Measurements from ENCODE around the gene PIWIL4.

PIWIL4 gene

DNA sequence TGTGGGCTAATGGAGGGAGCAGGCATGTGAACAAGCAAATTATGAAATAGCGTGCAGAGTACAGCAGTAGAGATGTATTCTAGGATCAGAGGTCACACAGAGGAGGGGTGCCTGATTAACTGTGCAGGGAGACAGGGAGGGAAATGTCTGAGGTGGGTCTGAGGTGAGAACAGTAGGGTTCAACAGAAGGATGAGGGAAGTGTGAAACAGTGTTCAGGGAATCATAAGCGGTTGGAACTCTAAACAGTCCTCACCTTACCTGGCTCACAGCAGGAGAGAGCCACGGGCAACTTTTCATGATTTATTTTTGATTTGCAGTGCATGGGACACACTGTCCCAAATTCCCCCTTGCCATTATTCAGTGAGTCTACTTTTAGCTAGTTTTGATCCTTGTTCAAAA lies 90.5 kb downstream of the PIWIL4 start:
- TF ChIP-seq, protein P1, sequence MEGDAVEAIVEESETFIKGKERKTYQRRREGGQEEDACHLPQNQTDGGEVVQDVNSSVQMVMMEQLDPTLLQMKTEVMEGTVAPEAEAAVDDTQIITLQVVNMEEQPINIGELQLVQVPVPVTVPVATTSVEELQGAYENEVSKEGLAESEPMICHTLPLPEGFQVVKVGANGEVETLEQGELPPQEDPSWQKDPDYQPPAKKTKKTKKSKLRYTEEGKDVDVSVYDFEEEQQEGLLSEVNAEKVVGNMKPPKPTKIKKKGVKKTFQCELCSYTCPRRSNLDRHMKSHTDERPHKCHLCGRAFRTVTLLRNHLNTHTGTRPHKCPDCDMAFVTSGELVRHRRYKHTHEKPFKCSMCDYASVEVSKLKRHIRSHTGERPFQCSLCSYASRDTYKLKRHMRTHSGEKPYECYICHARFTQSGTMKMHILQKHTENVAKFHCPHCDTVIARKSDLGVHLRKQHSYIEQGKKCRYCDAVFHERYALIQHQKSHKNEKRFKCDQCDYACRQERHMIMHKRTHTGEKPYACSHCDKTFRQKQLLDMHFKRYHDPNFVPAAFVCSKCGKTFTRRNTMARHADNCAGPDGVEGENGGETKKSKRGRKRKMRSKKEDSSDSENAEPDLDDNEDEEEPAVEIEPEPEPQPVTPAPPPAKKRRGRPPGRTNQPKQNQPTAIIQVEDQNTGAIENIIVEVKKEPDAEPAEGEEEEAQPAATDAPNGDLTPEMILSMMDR (IDR thresholded peaks at IDR 0.05), result no peak

DNA sequence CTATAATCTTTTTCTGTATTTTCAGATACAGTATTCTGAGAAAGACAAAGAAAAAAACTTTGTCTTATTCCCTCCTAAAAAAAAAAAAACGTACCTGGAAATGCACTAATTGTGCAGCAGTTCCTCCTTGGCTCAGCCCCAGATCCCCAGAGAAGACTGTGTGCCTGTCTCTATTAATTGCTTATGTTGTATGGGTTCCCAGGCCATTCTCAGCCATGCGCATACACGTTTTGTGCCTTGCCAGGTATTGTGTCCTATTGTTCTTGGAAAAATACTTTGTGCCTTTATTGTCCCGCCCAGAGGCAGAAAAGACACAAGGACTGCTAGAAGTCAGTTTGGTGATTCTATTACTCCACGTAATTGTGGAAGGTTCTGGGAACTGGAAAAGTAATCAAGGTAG lies 91.2 kb downstream of the PIWIL4 start:
- TF ChIP-seq, protein P1 (IDR thresholded peaks at IDR 0.05), result no peak

DNA sequence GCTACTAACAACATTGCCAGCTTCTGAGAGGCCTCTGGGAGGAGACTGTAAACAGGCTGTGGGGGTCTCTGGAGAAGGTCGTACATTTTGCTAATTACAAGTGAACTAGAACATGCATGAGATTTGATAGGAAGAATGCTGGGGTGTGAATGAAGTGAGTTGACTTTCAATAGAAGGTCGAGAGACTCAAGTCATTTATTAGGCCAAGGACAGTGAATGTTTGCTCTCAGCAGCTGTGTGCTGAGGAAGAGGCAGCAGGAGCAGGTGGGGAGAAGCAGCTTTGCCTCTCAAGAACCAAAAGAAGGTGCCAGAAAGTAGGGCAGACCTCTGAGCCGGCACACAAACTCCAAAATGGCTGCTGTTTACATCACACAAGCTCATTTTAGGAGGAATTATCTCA lies 91.7 kb downstream of the PIWIL4 start:
- TF ChIP-seq, protein P1 (IDR thresholded peaks at IDR 0.05), result no peak

DNA sequence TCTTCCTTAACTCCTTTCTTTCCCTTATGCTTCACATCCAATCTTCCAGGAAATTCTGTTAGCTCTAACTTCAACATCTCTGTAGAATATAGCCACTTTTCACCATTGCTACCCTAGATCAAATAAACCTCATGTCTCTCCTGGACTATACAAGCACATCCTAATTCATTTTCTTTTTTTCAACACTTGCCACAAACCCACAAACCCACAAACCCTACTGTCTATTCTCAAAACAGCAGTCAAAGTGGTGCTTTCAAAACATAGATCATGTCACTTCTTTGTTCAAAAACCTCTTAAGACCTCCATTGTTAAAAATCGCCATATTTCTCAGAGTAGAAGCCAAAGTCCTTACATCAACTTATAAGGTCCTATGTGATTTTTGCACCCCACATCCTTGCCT lies 94.3 kb downstream of the PIWIL4 start:
- TF ChIP-seq, protein P1 (IDR thresholded peaks at IDR 0.05), result no peak

DNA sequence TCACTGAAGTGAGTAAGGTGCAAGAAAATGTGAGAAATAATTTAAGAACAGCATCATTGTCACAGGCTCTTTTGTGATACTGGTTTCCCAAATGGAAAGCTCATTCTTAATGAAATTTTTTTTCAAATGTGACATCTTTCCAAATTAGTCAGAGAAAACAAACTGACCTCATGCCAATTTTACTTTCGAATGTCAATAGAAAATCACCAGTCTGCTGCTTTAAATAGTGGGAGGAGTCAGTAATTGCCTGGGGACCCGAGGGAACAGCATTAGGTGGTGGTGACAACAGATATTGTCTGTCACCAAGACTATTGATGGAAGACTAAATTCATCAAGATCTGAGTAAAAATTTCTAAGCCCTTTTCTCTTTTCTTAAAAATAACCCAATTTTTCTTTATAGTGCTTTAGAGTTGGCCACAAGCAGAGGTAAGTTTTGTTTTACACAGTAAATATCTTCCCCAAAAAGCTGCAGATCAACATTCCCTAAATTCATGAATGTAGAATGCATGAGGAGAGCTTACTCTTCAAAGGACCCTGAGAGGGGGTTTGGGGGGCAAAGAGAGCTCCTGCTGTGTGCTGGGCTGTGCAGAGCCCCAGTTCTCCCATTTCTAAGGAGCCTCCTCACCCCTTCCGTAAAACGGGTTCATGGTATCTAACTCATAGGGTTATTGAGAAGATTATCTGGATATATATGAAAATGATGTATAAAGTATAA lies 95.1 kb downstream of the PIWIL4 start:
- TF ChIP-seq, protein P1 (IDR thresholded peaks at IDR 0.05), result no peak

DNA sequence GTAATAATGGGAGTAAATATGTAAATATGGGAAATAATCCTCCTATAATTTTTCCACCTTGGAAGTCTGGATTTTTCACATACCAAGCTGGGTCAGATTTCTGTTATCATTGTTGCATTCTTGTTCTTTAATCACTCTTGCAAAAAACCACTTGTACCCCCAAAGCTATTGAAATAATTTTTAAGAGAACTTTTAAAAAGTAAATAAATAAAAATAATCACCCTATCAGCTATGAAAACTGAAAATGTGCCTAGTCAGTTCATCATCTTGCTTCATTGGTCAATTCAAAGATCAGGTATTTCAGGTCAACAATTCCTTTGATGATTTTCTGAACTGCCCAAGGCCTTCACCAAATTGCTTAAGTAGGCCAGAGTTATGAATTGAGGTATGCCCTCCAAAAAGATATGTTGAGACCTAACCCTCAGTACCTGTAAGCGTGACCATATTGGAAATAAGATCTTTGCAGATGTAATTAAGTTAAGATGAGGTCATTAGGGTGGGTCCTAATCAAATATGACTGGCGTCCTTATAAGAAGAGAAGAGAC lies 95.8 kb downstream of the PIWIL4 start:
- TF ChIP-seq, protein P1 (IDR thresholded peaks at IDR 0.05), result no peak

DNA sequence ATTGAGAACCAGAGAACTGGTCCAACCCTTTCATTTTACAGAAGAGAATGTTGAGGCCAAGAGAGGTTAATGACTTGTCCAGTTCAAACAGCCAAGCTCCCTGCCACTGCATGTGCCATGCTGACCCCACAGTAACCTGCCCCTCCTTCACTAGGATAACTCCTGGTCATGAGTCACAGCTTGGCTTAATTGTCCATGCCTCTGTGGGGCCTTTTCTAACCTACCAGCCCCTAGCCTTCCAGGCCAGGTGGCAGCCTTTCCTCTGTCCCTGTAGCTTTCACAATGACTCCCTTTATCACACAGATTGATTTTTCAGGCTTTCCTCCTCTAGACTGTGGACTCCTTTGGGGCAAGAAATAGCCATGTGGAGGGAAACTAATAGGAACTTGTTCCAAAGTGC lies 97.2 kb downstream of the PIWIL4 start:
- TF ChIP-seq, protein P1 (IDR thresholded peaks at IDR 0.05), result no peak

All from LNCAP (cell line).